A172 (cell line): ENCODE data around the gene TRPV6. TPM values are rescaled to one million over a fixed set of nuclear protein-coding genes. Genes with fewer than 3 reads are reported as not detected.
A peak's percentile ranks its signal among the peaks of the same experiment; 100 is the strongest.

Experiments used
- DNase-seq: peaks from one replicate; pipeline ENCODE4 v3.0.0-alpha.2; 2015; ENCODE audit warnings: low spot score
- total RNA-seq: library from RNA; depleted of rRNA; stranded (reverse); fragments of >200 nt; shearing (Covaris generic); gene quantifications from 2 replicates; pipeline ENCODE4 v1.2.3, GENCODE V29; 2014

The TRPV6 gene
- total RNA-seq, 1 experiment from 2014 or later = not detected

GRCh38 chr7:142868986-142869415, 16.5 kb downstream of the TRPV6 start:
- no peak for DNase-seq

DNA sequence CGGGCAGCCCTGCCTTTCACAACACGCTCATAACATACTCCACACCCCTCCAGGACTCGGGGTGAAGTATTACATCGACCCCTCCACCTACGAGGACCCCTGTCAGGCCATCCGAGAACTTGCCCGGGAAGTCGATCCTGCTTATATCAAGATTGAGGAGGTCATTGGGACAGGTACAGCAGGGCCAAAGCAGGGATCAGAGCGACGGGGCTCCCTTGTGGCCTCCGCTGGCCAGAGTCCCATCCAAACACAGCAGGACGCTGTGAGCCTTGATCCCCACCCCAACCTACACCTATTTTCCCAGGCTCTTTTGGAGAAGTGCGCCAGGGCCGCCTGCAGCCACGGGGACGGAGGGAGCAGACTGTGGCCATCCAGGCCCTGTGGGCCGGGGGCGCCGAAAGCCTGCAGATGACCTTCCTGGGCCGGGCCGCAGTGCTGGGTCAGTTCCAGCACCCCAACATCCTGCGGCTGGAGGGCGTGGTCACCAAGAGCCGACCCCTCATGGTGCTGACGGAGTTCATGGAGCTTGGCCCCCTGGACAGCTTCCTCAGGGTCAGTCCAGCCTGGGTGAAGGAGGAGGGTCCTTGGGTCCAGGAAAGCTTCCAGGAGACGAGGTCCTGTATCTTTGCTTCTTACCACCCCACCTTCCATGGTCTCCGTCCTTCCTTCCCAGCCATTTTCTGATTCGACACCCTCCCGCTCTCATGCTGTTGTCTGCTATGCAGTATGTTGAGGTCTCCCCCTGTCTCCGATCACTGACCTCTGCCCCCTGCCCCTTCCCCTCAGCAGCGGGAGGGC, 17.2 kb downstream of the TRPV6 start:
- DNase-seq = no peak

- no peak for DNase-seq
These were observed 18.0 kb downstream of the TRPV6 start for GRCh38 chr7:142867398-142868187.

- DNase-seq = no peak
These were observed 18.5 kb downstream of the TRPV6 start for GRCh38 chr7:142867097-142867378.

- DNase-seq = peak; percentile 19
These were observed 19.0 kb downstream of the TRPV6 start for GRCh38 chr7:142866361-142867096.

DNA sequence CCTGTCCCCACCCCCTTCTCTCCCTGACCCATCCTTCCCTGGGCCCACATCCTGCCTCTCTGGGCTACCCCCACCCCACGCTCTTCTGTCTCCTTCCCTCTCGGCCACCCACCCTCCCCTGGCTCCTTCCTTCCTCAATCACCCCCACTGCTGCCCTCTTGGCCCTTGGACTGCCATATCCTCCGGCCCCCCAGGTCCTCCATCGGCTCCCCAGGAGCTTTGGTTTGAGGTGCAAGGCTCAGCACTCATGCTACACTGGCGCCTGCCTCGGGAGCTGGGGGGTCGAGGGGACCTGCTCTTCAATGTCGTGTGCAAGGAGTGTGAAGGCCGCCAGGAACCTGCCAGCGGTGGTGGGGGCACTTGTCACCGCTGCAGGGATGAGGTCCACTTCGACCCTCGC, 19.8 kb downstream of the TRPV6 start:
- no peak for DNase-seq

- DNase-seq = no peak
These were observed 20.4 kb downstream of the TRPV6 start for GRCh38 chr7:142864980-142865747.

DNA sequence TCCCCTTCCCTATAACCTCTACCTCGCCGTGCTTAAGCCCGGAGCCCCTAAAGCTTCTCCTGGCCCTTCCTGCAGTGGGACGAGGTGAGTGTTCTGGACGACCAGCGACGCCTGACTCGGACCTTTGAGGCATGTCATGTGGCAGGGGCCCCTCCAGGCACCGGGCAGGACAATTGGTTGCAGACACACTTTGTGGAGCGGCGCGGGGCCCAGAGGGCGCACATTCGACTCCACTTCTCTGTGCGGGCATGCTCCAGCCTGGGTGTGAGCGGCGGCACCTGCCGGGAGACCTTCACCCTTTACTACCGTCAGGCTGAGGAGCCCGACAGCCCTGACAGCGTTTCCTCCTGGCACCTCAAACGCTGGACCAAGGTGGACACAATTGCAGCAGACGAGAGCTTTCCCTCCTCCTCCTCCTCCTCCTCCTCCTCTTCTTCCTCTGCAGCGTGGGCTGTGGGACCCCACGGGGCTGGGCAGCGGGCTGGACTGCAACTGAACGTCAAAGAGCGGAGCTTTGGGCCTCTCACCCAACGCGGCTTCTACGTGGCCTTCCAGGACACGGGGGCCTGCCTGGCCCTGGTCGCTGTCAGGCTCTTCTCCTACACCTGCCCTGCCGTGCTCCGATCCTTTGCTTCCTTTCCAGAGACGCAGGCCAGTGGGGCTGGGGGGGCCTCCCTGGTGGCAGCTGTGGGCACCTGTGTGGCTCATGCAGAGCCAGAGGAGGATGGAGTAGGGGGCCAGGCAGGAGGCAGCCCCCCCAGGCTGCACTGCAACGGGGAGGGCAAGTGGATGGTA, 21.5 kb downstream of the TRPV6 start:
- DNase-seq = no peak

- no peak for DNase-seq
These were observed 22.7 kb downstream of the TRPV6 start for GRCh38 chr7:142862786-142863400.

DNA sequence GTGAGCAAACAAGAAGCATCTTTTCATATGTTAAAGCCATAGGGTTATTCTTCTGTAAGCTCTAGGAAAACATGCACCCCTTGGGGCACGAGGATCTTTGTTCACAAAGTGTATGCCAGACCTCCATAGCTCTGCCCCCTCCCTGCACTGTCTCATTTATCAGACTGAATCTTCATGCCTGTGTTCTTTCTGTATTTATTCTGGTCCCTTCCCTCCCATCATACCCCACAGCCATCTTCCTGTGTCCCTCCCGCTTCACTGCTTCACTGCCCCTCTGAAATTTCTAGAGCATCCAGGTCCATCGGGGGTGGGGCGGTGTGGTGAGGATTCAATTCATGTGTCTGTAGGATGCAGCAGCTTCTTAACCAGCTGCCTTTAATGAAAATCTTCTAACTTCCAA, 23.2 kb downstream of the TRPV6 start:
- no peak for DNase-seq

GRCh38 chr7:142860968-142861367, 24.6 kb downstream of the TRPV6 start:
- no peak for DNase-seq

DNA sequence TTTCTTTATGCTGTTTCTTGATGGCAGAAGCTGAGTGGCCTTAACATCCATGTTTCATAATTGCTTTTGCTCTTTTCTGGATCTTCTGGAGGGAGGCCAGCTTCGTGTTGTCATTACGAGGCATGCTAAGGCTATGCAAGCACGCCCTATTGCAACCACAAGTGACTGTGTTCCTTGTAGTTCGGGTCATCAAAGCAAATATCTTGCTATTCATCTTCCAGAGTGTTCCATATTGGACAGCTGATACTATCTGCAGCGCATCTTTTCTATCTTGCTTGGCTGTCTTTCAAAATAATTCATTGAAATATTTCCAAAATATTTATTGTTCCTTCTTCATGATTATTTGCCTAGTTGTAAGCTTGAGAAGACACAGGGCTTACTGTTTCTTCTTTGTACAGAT, 25.7 kb downstream of the TRPV6 start:
- peak; percentile 10 for DNase-seq

DNA sequence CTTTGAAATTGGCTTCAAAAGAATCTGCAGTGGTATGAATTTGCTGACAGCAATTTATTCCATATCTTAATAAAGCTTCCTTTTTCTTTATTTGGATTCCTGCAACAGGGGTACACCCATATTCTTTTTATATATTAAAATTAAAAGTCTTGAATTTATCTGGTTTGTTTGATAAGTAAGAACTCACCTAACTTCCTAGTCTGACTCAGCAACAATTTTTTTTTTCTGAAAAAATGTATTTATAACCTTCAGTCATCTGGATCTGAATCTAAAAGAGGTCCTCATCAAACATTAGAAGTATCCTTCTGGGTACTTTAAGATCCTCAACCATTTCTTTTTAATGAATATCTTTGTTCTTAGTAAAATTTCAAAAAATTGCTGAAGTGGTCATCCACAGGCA, 26.1 kb downstream of the TRPV6 start:
- DNase-seq = no peak

GRCh38 chr7:142857625-142858024, 27.9 kb downstream of the TRPV6 start:
- DNase-seq = no peak

- no peak for DNase-seq
These were observed 28.8 kb downstream of the TRPV6 start for GRCh38 chr7:142856565-142857245.

DNA sequence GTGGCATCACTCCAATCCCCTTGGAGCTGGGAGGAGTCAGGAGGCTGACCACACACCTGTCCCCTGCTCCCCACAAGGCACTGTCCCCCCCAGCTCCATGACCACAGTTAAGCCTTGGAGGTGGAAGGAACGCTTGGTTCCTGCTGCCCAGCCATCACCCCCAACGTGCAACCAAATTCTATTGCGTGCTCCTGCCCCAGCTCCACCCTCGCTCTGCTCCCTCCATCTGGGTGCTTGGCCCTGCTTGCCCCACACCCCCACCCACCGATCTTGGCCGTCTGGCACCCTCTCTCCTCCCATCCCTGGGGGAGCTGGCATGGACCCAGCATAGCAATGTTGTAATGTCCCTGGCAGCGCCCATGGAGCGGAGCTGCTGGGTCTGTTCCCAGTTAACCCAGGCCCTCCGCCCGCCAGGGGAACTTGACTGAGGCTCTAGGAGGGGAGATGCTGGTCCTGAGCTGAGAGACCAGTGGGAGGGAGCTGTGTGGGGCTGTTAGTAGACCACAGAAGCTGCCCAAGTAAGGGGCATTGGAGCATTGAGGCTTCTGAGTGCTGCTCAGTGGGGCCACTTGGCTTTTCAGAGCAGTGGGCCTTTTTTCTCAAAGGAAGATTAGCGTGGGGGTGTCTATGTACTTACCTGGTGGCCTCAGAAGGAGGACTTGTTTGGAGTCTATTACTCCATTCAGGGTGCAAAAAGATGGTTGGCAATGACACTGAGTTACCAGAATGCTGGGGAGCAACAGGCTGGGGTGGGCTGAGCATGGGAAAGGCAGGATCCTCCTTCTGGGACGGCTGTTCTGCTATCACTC, 29.6 kb downstream of the TRPV6 start:
- no peak for DNase-seq

DNA sequence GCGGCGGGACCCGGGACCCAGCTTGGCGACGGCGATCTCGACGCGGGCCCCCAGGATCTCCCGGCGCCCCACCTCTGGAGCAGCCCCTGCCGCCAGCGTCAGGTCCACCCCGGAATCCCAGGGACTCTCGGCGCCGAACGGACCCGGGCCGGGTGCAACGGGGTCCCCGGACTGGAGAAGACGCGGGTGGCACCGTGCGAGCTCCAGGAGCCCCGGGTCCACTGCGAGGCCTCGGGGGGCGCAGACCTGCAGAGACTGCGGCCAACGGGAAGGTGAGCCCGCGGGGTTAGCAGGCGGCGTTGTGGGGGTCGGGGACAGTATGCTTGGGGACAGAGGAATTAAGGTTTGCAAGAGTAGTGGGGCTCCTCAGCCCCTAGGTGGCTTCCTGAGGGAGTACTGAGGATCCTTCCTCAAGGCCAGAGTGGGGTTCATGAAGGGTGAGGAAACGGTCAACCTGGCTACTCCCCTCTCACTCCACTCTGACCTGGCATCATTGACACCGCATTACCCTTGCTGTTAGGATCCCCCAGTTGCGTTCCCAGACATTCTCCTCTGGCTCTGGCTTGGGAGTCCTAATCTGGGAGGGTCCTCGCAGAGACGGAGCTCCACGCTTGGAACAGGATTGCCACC, 30.3 kb downstream of the TRPV6 start:
- no peak for DNase-seq

- peak; percentile 22 for DNase-seq
These were observed 31.0 kb downstream of the TRPV6 start, which contains the start of gene EPHB6 for GRCh38 chr7:142854372-142855113. EPHB6 (plus strand) TSS chr7:142855076; CDS start chr7:142863228, 8,152 bp downstream.
